Measurements from ENCODE around the gene SH3TC1. TPM values are rescaled to one million over a fixed set of nuclear protein-coding genes. Genes with fewer than 3 reads are reported as not detected.

Gene SH3TC1
- total RNA-seq, 4 donors from 2014 or later: 15.0 to 78.6 (median 41.4) TPM

DNA sequence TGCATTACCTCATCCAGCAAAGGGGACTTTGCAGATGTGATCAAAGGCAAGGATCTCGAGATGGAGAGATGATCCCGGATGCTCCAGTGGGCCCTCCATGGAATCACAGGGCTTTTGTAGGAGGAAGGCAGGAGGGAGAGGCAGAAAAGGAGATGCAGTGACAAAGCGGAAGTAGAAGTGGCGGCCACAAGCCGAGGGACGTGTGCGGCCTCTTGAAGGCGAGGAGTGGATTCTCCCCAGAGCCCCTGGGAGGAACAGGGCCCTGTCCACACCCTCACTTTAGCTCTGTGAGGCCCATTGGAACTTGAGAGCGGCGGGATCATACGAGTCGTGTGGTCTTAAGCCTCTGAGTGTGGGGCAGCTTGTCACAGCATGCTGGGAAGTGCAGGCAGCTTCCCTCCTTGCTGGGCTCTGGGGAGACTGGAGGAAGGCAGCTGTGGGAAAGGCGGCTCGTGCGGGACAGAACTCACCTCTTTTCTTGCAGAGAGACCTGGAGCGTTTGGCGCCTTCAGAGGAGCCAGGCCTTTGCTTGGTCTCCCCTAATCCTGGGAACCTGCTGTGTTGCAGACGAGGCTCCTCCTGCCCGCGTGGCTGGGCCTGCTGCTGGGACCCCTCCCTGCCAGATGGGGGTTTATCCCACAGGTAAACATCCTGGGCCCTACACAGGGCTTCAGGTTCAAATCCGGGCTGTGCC, 10.2 kb downstream of the SH3TC1 start:
- no peaks in the 10 kb centered on the region for H3K9me3 ChIP-seq
- in situ Hi-C loops (cut with MboI; ENCODE audit: low pct_ligation_motif_present in 1 of 4, low pct_unique_long_range_greater_than_20kb in 1 of 4, low sequenced_read_pairs in 3 of 4): no loop called here
- no peak for DNase-seq
- H3K4me1 ChIP-seq: peaks cover 0 to 7% (median 6%) of the 10 kb centered on the region in 4 donors
- H3K27ac ChIP-seq: no peak overlapping the region
- H3K4me3 ChIP-seq: no peak overlapping the region
- intact Hi-C loops (cut with DNase I; ENCODE audit: low total_unique reads): no loop called here
- no peaks in the 10 kb centered on the region for H3K27me3 ChIP-seq
- no peaks in the 10 kb centered on the region for H3K36me3 ChIP-seq
- 73 to 91% methylated on average over 6 to 21 of the region's 21 CpGs for WGBS, 2 donors (ENCODE audit: low coverage in 1 of 2)
- TF ChIP-seq EP300 (IDR thresholded peaks at IDR 0.05; ENCODE audit: low read depth) (no peak), POLR2AphosphoS5 (IDR thresholded peaks at IDR 0.05) (no peak), POLR2A (IDR thresholded peaks at IDR 0.05) (no peak)
- TF ChIP-seq, protein P1, sequence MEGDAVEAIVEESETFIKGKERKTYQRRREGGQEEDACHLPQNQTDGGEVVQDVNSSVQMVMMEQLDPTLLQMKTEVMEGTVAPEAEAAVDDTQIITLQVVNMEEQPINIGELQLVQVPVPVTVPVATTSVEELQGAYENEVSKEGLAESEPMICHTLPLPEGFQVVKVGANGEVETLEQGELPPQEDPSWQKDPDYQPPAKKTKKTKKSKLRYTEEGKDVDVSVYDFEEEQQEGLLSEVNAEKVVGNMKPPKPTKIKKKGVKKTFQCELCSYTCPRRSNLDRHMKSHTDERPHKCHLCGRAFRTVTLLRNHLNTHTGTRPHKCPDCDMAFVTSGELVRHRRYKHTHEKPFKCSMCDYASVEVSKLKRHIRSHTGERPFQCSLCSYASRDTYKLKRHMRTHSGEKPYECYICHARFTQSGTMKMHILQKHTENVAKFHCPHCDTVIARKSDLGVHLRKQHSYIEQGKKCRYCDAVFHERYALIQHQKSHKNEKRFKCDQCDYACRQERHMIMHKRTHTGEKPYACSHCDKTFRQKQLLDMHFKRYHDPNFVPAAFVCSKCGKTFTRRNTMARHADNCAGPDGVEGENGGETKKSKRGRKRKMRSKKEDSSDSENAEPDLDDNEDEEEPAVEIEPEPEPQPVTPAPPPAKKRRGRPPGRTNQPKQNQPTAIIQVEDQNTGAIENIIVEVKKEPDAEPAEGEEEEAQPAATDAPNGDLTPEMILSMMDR (IDR thresholded peaks at IDR 0.05): no peak

DNA sequence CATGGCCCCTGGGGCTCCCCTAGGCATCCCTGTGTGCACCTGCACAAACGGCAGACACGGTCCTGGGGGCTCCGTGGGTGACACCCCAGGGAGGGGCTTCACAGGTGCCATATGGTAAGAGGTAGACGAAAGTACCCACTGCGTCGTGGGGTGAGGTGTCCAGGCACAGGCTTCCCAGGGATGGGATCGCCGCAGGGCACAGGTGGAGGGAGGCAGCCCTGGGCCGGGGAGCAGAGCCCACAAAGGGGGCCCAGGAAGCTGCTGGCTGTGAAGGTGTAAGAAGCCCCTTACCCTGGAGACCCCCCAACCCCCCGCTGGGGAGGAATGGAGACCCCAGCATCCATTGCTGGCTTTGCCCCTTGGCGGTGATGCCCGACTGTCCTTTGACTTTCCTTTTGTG, 10.9 kb downstream of the SH3TC1 start:
- no peak overlapping the region for H3K27ac ChIP-seq
- intact Hi-C loops (cut with DNase I; ENCODE audit: low total_unique reads): no loop called here
- no peak for DNase-seq
- 84% methylated on average over 12 of the region's 12 CpGs; no CpG with 5 or more reads in 1 of the 2 donors for WGBS, 2 donors (ENCODE audit: low coverage in 1 of 2)
- no peaks in the 10 kb centered on the region for H3K36me3 ChIP-seq
- H3K9me3 ChIP-seq: no peaks in the 10 kb centered on the region
- H3K4me3 ChIP-seq: no peak overlapping the region
- H3K4me1 ChIP-seq: peaks cover 0 to 7% (median 6%) of the 10 kb centered on the region in 4 donors
- no peaks in the 10 kb centered on the region for H3K27me3 ChIP-seq
- in situ Hi-C loops (cut with MboI; ENCODE audit: low pct_ligation_motif_present in 1 of 4, low pct_unique_long_range_greater_than_20kb in 1 of 4, low sequenced_read_pairs in 3 of 4): no loop called here
- no peak for TF ChIP-seq EP300 (IDR thresholded peaks at IDR 0.05; ENCODE audit: low read depth)
- TF ChIP-seq POLR2A (IDR thresholded peaks at IDR 0.05): no peak
- TF ChIP-seq, protein P1 (IDR thresholded peaks at IDR 0.05): no peak
- TF ChIP-seq POLR2AphosphoS5 (IDR thresholded peaks at IDR 0.05): no peak

DNA sequence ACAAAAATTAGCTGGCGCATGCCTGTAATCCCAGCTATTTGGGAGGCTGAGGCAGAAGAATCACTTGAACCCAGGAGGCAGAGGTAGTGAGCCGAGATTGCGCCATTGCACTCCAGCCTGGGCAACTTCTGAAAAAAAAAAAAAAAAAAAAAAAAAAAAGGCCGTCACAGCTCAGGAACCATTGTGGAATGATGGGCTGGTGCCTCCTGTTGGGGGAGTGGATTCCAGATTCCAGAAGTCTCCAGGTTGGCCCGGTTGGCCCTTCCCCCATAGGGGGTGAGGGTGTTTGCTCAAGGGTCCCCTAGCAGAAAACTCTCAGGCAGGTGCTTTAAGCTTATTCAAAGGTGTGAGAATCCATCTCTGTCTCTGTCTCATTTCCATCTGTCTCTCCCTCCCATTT, 11.5 kb downstream of the SH3TC1 start:
- Histone ChIP-seq H3K36me3 (no peaks in the 10 kb centered on the region), H3K4me3 (no peak overlapping the region), H3K27me3 (no peaks in the 10 kb centered on the region), H3K27ac (no peak overlapping the region), H3K4me1 (peaks cover 0 to 7% (median 6%) of the 10 kb centered on the region in 4 donors), H3K9me3 (no peaks in the 10 kb centered on the region)
- TF ChIP-seq POLR2A (IDR thresholded peaks at IDR 0.05): no peak
- TF ChIP-seq, protein P1 (IDR thresholded peaks at IDR 0.05): no peak
- TF ChIP-seq EP300 (IDR thresholded peaks at IDR 0.05; ENCODE audit: low read depth): no peak
- TF ChIP-seq POLR2AphosphoS5 (IDR thresholded peaks at IDR 0.05): no peak
- DNase-seq: no peak
- in situ Hi-C loops (cut with MboI; ENCODE audit: low pct_ligation_motif_present in 1 of 4, low pct_unique_long_range_greater_than_20kb in 1 of 4, low sequenced_read_pairs in 3 of 4): no loop called here
- intact Hi-C loops (cut with DNase I; ENCODE audit: low total_unique reads): no loop called here
- 79 to 85% methylated on average over 2 to 5 of the region's 5 CpGs for WGBS, 2 donors (ENCODE audit: low coverage in 1 of 2)

DNA sequence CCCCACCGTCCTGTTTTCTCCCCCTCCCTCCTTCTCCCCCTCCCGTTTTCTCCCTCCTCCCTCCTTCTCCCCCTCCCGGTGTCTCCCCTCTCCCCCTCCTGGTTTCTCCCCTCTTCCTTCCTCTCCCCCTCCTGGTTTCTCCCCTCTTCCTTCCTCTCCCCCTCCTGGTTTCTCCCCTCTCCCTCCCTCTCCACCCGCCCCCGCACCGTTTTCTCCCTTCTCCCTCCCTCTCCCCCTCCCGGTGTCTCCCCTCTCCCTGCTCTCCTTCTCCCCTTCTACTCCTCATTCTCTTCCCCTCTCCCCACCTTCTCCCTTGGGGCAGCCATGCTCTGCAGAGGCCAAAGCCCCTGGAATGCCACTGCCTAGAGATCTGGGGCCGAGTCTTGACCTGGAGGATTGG, 12.2 kb downstream of the SH3TC1 start:
- Histone ChIP-seq H3K9me3 (no peaks in the 10 kb centered on the region), H3K27me3 (no peaks in the 10 kb centered on the region), H3K4me3 (no peak overlapping the region), H3K36me3 (no peaks in the 10 kb centered on the region), H3K27ac (no peak overlapping the region), H3K4me1 (peaks cover 0 to 3% (median 3%) of the 10 kb centered on the region in 4 donors)
- WGBS, 2 donors (ENCODE audit: low coverage in 1 of 2): 45% methylated on average over 3 of the region's 8 CpGs; no CpG with 5 or more reads in 1 of the 2 donors
- DNase-seq: no peak
- no peak for TF ChIP-seq POLR2AphosphoS5 (IDR thresholded peaks at IDR 0.05)
- TF ChIP-seq, protein P1 (IDR thresholded peaks at IDR 0.05): no peak
- no peak for TF ChIP-seq POLR2A (IDR thresholded peaks at IDR 0.05)
- no peak for TF ChIP-seq EP300 (IDR thresholded peaks at IDR 0.05; ENCODE audit: low read depth)
- intact Hi-C loops (cut with DNase I; ENCODE audit: low total_unique reads): no loop called here
- in situ Hi-C loops (cut with MboI; ENCODE audit: low pct_ligation_motif_present in 1 of 4, low pct_unique_long_range_greater_than_20kb in 1 of 4, low sequenced_read_pairs in 3 of 4): no loop called here

All from transverse colon (tissue), 4 donors.